ENCODE results near the gene MCUR1.

MCUR1 gene

GRCh38 chr6:13810688-13811446 is 3.5 kb downstream of the MCUR1 start:
- CTCF ChIA-PET: no interaction called here
- POLR2A ChIA-PET: interaction anchor here (1.3 to 1.4 kb wide), 2 partner anchors 9 to 114 kb away, joined by 4 read pairs; partner anchors contain the start of gene RNF182
- no peak for TF ChIP-seq TARDBP (IDR thresholded peaks at IDR 0.05)
- TF ChIP-seq ELF4 (IDR thresholded peaks at IDR 0.05): no peak
- no peak for TF ChIP-seq HDGF (IDR thresholded peaks at IDR 0.05; ENCODE audit: borderline replicate concordance)
- TF ChIP-seq NFRKB (IDR thresholded peaks at IDR 0.05): no peak
- TF ChIP-seq LEF1 (IDR thresholded peaks at IDR 0.05; ENCODE audit: borderline replicate concordance): no peak
- TF ChIP-seq CTBP1 (IDR thresholded peaks at IDR 0.05; ENCODE audit: borderline replicate concordance): no peak
- TF ChIP-seq SP1 (IDR thresholded peaks at IDR 0.05): no peak
- no peak for TF ChIP-seq ZNF384 (IDR thresholded peaks at IDR 0.05)
- no peak for TF ChIP-seq FOXM1 (IDR thresholded peaks at IDR 0.05; ENCODE audit: borderline replicate concordance)
- no peak for TF ChIP-seq BHLHE40 (IDR thresholded peaks at IDR 0.05; ENCODE audit: borderline replicate concordance)
- TF ChIP-seq FOXA1 (IDR thresholded peaks at IDR 0.05): no peak
- no peak for TF ChIP-seq L3MBTL2 (conservative IDR thresholded peaks at IDR 0.05)
- no peak for TF ChIP-seq PKNOX1 (IDR thresholded peaks at IDR 0.05)
- no peak for TF ChIP-seq ARNT (IDR thresholded peaks at IDR 0.05)
- no peak for TF ChIP-seq FOXK2 (IDR thresholded peaks at IDR 0.05)
- no peak for TF ChIP-seq SUZ12 (IDR thresholded peaks at IDR 0.05)

GRCh38 chr6:13808801-13809200 is 5.6 kb downstream of the MCUR1 start:
- no peak for TF ChIP-seq LEF1 (IDR thresholded peaks at IDR 0.05; ENCODE audit: borderline replicate concordance)
- no peak for TF ChIP-seq FOXK2 (IDR thresholded peaks at IDR 0.05)
- no peak for TF ChIP-seq ARNT (IDR thresholded peaks at IDR 0.05)
- no peak for TF ChIP-seq PKNOX1 (IDR thresholded peaks at IDR 0.05)
- TF ChIP-seq ELF4 (IDR thresholded peaks at IDR 0.05): no peak
- TF ChIP-seq SUZ12 (IDR thresholded peaks at IDR 0.05): no peak
- TF ChIP-seq L3MBTL2 (conservative IDR thresholded peaks at IDR 0.05): no peak
- TF ChIP-seq ZNF384 (IDR thresholded peaks at IDR 0.05): no peak
- no peak for TF ChIP-seq CTBP1 (IDR thresholded peaks at IDR 0.05; ENCODE audit: borderline replicate concordance)
- TF ChIP-seq SP1 (IDR thresholded peaks at IDR 0.05): no peak
- TF ChIP-seq BHLHE40 (IDR thresholded peaks at IDR 0.05; ENCODE audit: borderline replicate concordance): no peak
- ChIA-PET CTCF (no interaction called here), POLR2A (no interaction called here)
- no peak for DNase-seq (ENCODE audit: extremely low spot score)

More at GRCh38 chr6:13810688-13811446, 3.5 kb downstream of the MCUR1 start:
- no peak for DNase-seq (ENCODE audit: extremely low spot score)

GRCh38 chr6:13807696-13808095 is 6.7 kb downstream of the MCUR1 start:
- no peak for DNase-seq (ENCODE audit: extremely low spot score)
- ChIA-PET CTCF (interaction anchor here (1.1 to 1.4 kb wide), 2 partner anchors 13 to 101 kb away, joined by 3 to 4 read pairs; no protein-coding TSS in a partner anchor), POLR2A (no interaction called here)
- TF ChIP-seq BHLHE40 (IDR thresholded peaks at IDR 0.05; ENCODE audit: borderline replicate concordance) (no peak), LEF1 (IDR thresholded peaks at IDR 0.05; ENCODE audit: borderline replicate concordance) (no peak), FOXA1 (IDR thresholded peaks at IDR 0.05) (no peak), ELF4 (IDR thresholded peaks at IDR 0.05) (no peak), SUZ12 (IDR thresholded peaks at IDR 0.05) (no peak)

- POLR2A ChIA-PET: no interaction called here
- CTCF ChIA-PET: no interaction called here
- no peak for DNase-seq (ENCODE audit: extremely low spot score)
- no peak for TF ChIP-seq ZNF384 (IDR thresholded peaks at IDR 0.05)
- TF ChIP-seq TARDBP (IDR thresholded peaks at IDR 0.05): no peak
- TF ChIP-seq L3MBTL2 (conservative IDR thresholded peaks at IDR 0.05): no peak
- TF ChIP-seq FOXM1 (IDR thresholded peaks at IDR 0.05; ENCODE audit: borderline replicate concordance): no peak
- TF ChIP-seq FOXK2 (IDR thresholded peaks at IDR 0.05): no peak
- TF ChIP-seq ELF4 (IDR thresholded peaks at IDR 0.05): no peak
- no peak for TF ChIP-seq ARNT (IDR thresholded peaks at IDR 0.05)
- TF ChIP-seq NFRKB (IDR thresholded peaks at IDR 0.05): no peak
- no peak for TF ChIP-seq BHLHE40 (IDR thresholded peaks at IDR 0.05; ENCODE audit: borderline replicate concordance)
- TF ChIP-seq SUZ12 (IDR thresholded peaks at IDR 0.05): no peak
- no peak for TF ChIP-seq FOXA1 (IDR thresholded peaks at IDR 0.05)
- TF ChIP-seq SP1 (IDR thresholded peaks at IDR 0.05): no peak
- no peak for TF ChIP-seq HDGF (IDR thresholded peaks at IDR 0.05; ENCODE audit: borderline replicate concordance)
- TF ChIP-seq PKNOX1 (IDR thresholded peaks at IDR 0.05): no peak
- no peak for TF ChIP-seq LEF1 (IDR thresholded peaks at IDR 0.05; ENCODE audit: borderline replicate concordance)
- no peak for TF ChIP-seq CTBP1 (IDR thresholded peaks at IDR 0.05; ENCODE audit: borderline replicate concordance)
Observed at GRCh38 chr6:13803581-13803980, 10.8 kb downstream of the MCUR1 start.

GRCh38 chr6:13800615-13801014 is 13.7 kb downstream of the MCUR1 start:
- no peak for DNase-seq (ENCODE audit: extremely low spot score)
- ChIA-PET CTCF (no interaction called here), POLR2A (no interaction called here)
- TF ChIP-seq TARDBP (IDR thresholded peaks at IDR 0.05): no peak
- no peak for TF ChIP-seq ARNT (IDR thresholded peaks at IDR 0.05)
- no peak for TF ChIP-seq LEF1 (IDR thresholded peaks at IDR 0.05; ENCODE audit: borderline replicate concordance)
- no peak for TF ChIP-seq SP1 (IDR thresholded peaks at IDR 0.05)
- TF ChIP-seq SUZ12 (IDR thresholded peaks at IDR 0.05): no peak
- TF ChIP-seq L3MBTL2 (conservative IDR thresholded peaks at IDR 0.05): no peak
- no peak for TF ChIP-seq PKNOX1 (IDR thresholded peaks at IDR 0.05)
- no peak for TF ChIP-seq BHLHE40 (IDR thresholded peaks at IDR 0.05; ENCODE audit: borderline replicate concordance)
- TF ChIP-seq ELF4 (IDR thresholded peaks at IDR 0.05): no peak
- no peak for TF ChIP-seq FOXM1 (IDR thresholded peaks at IDR 0.05; ENCODE audit: borderline replicate concordance)
- no peak for TF ChIP-seq NFRKB (IDR thresholded peaks at IDR 0.05)
- TF ChIP-seq FOXK2 (IDR thresholded peaks at IDR 0.05): no peak
- TF ChIP-seq HDGF (IDR thresholded peaks at IDR 0.05; ENCODE audit: borderline replicate concordance): no peak
- no peak for TF ChIP-seq ZNF384 (IDR thresholded peaks at IDR 0.05)
- no peak for TF ChIP-seq FOXA1 (IDR thresholded peaks at IDR 0.05)
- TF ChIP-seq CTBP1 (IDR thresholded peaks at IDR 0.05; ENCODE audit: borderline replicate concordance): no peak
